Measurements from ENCODE around the gene BANP.
"Not testable (repeated sequence)": the region's sequence is repeated elsewhere in the genome, so short reads cannot be mapped to it uniquely, and the experiment has no call there.

BANP gene

DNA sequence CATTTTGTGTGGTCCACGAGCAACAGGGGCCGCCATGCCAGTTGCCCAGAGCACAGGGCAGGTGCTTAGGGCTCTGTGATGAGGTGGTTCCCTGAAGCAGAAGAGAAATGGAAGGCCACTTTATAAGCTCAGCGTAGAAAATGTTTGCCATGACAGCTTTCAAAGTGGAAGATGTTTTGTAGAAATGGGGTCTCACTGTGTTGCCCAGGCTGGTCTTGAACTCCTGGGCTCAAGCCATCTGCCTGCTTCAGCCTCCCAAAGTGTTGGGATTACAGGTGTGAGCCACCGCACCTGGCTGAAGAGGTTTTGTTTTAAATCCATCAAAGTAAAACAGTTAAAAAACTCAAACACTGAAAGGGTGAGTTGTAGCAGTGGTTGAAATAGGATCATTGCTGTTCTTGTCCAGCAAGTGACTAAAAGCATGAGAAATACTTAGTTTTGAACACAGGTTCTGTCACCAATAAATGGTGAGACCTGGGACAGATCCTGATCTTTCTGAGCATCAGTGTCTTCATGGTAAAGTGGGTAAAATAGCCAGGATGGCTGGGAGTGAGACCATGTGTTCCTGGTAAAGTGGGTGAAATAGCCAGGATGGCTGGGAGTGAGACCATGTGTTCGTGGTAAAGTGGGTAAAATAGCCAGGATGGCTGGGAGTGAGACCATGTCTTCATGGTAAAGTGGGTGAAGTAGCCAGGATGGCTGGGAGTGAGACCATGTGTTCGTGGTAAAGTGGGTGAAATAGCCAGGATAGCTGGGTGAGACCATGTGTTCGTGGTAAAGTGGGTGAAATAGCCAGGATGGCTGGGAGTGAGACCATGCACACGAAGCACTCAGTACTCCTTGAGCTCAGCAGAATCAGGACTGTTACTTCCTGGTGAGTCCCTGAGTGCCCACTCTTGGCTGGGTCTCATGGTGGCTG, 46.0 kb downstream of the BANP start:
- Histone ChIP-seq H3K27ac (no peak overlapping the region), H3K4me3 (ENCODE audit: low read depth, low read length) (no peak overlapping the region), H3K36me3 (replicated peaks) (no peaks in the 10 kb centered on the region), H3K27me3 (replicated peaks) (no peaks in the 10 kb centered on the region)
- TF ChIP-seq, protein P1, sequence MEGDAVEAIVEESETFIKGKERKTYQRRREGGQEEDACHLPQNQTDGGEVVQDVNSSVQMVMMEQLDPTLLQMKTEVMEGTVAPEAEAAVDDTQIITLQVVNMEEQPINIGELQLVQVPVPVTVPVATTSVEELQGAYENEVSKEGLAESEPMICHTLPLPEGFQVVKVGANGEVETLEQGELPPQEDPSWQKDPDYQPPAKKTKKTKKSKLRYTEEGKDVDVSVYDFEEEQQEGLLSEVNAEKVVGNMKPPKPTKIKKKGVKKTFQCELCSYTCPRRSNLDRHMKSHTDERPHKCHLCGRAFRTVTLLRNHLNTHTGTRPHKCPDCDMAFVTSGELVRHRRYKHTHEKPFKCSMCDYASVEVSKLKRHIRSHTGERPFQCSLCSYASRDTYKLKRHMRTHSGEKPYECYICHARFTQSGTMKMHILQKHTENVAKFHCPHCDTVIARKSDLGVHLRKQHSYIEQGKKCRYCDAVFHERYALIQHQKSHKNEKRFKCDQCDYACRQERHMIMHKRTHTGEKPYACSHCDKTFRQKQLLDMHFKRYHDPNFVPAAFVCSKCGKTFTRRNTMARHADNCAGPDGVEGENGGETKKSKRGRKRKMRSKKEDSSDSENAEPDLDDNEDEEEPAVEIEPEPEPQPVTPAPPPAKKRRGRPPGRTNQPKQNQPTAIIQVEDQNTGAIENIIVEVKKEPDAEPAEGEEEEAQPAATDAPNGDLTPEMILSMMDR (IDR thresholded peaks at IDR 0.05; ENCODE audit: low read depth, low read length, missing control alignments), result no peak
- no peak for DNase-seq
- in situ Hi-C loops (cut with HindIII; ENCODE audit: low pct_ligation_motif_present, low sequenced_read_pairs), result no loop called here

DNA sequence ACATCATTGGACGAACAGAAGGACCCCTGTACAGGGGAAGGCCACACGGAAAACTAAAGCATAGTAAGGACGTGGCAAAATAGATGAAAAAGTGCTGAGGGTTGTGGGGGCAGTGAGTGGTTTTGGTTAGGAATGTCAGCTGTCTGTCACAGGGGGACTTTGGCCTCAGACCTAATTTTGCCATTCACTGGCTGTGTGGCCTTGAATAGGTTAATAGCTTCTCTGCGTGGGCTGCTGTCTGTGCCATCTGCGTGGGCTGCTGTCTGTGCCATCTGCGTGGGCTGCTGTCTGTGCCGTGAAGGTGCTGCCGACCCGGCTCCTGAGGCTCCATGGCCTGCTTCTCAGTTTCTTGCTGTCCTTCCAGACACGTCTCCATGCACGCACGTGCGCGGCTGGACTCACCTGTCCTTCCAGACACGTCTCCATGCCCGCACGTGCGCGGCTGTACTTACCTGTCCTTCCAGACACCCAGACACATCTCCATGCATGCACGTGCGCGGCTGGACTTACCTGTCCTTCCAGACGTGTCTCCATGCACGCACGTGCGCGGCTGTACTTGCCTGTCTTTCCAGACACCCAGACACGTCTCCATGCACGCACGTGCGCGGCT, 47.1 kb downstream of the BANP start:
- H3K27me3 ChIP-seq (replicated peaks); H3K4me3 ChIP-seq (ENCODE audit: low read depth, low read length); H3K36me3 ChIP-seq (replicated peaks); H3K27ac ChIP-seq; DNase-seq; in situ Hi-C loops (cut with HindIII; ENCODE audit: low pct_ligation_motif_present, low sequenced_read_pairs): not testable (repeated sequence)

DNA sequence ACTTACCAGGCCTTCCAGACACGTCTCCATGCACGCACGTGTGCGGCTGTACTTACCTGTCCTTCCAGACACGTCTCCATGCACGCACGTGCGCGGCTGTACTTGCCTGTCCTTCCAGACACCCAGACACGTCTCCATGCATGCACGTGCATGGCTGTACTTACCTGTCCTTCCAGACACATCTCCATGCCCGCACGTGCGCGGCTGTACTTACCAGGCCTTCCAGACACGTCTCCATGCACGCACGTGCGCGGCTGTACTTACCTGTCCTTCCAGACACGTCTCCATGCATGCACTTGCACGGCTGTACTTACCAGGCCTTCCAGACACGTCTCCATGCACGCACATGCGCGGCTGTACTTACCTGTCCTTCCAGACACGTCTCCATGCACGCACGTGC, 47.8 kb downstream of the BANP start:
- H3K27ac ChIP-seq; H3K36me3 ChIP-seq (replicated peaks); H3K4me3 ChIP-seq (ENCODE audit: low read depth, low read length); H3K27me3 ChIP-seq (replicated peaks); in situ Hi-C loops (cut with HindIII; ENCODE audit: low pct_ligation_motif_present, low sequenced_read_pairs); DNase-seq: not testable (repeated sequence)

DNA sequence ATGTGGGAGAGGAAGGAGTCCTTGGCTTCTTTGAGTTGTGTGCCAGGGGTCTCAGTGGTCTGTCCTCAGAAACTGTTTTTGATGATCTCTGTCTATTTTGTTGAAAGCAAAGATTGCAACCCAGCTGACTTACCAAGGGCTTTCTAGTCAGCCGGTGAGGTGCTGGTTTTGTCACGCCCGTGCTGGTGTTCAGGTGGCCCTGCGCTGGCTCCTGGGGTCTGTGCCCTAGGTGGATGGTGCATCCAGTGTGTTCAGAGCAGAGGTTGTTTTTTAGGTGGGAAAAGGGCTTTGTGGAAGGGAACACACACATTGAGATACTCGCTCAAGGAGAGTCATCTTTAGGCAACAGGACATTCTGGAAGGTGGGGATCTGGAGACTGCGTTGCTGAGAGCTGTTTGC, 51.0 kb downstream of the BANP start:
- H3K36me3 ChIP-seq (replicated peaks), result no peaks in the 10 kb centered on the region
- DNase-seq, result no peak
- H3K4me3 ChIP-seq (ENCODE audit: low read depth, low read length), result no peak overlapping the region
- no peak overlapping the region for H3K27ac ChIP-seq
- TF ChIP-seq, protein P1 (IDR thresholded peaks at IDR 0.05; ENCODE audit: low read depth, low read length, missing control alignments), result no peak
- no peaks in the 10 kb centered on the region for H3K27me3 ChIP-seq (replicated peaks)
- in situ Hi-C loops (cut with HindIII; ENCODE audit: low pct_ligation_motif_present, low sequenced_read_pairs), result no loop called here

DNA sequence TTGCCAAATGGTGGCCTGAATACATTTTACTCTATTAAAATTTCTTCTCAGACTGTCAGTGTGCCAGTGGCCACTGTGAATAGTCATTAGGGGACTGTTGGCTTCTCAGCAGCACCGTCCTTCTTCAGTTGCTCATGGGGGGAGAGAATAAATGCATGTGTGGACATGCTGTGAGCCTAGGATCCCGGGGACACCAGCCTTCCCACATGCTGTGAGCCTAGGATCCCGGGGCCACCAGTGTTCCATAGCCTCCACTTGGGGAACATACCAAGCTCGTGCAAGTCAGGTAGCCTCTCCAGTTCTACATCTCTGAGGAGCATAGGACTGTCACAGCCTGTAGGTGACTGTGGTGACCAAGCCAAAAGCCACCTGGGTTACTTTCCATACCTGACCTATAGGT, 51.5 kb downstream of the BANP start:
- in situ Hi-C loops (cut with HindIII; ENCODE audit: low pct_ligation_motif_present, low sequenced_read_pairs), result no loop called here
- Histone ChIP-seq H3K36me3 (replicated peaks) (no peaks in the 10 kb centered on the region), H3K4me3 (ENCODE audit: low read depth, low read length) (no peak overlapping the region), H3K27me3 (replicated peaks) (no peaks in the 10 kb centered on the region), H3K27ac (no peak overlapping the region)
- DNase-seq, result no peak
- TF ChIP-seq, protein P1 (IDR thresholded peaks at IDR 0.05; ENCODE audit: low read depth, low read length, missing control alignments), result no peak

DNA sequence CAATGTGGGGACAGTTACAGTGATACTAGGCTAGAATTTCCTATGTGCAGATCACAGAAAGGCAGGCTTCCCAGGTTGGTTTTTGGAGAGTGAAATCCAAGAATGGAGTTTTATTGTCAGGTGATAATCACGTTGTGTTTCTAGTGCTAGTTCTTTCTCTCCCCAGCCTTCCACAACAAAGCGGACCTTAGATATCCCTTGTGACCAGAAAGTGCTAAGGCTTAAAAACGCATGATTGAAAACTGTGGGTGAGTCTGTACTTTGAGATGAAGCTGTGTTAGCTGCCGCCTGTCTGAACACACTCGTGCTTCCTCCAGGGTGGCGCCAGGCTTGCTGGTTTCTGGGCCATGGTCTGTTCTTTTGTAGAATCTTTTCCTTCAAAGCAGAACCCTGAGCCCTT, 52.1 kb downstream of the BANP start:
- no peak overlapping the region for H3K27ac ChIP-seq
- H3K4me3 ChIP-seq (ENCODE audit: low read depth, low read length), result no peak overlapping the region
- peaks cover 4% of the 10 kb centered on the region for H3K36me3 ChIP-seq (replicated peaks)
- TF ChIP-seq, protein P1 (IDR thresholded peaks at IDR 0.05; ENCODE audit: low read depth, low read length, missing control alignments), result no peak
- no peaks in the 10 kb centered on the region for H3K27me3 ChIP-seq (replicated peaks)
- DNase-seq, result no peak
- in situ Hi-C loops (cut with HindIII; ENCODE audit: low pct_ligation_motif_present, low sequenced_read_pairs), result no loop called here
